H1 (cell line): ENCODE results near the gene GPATCH2. TPM values are rescaled to one million over a fixed set of nuclear protein-coding genes. Genes with fewer than 3 reads are reported as not detected.

ENCODE experiments used
- CTCF ChIA-PET: fragments of 300-600 bp; sonication (Branson Sonifier 250); formaldehyde crosslinking; loops from one replicate; lab custom pipeline; 2021; ENCODE audit not compliant: partially characterized antibody; lab: Charles Lee
- POLR2A ChIA-PET: fragments of 300-600 bp; sonication (Branson Sonifier 250); formaldehyde crosslinking; loops from one replicate; lab custom pipeline; 2021; ENCODE audit warnings: inconsistent platforms; ENCODE audit not compliant: partially characterized antibody; lab: Charles Lee
- DNase-seq, 2 experiments: peaks; one replicate each; pipeline versions ENCODE4 v3.0.0 to v3.0.0-alpha.2; 2010 to 2022; ENCODE audit warnings: low spot score in 2 of 2, low read depth in 1 of 2, mixed read lengths in 1 of 2
- FAIRE-seq: peaks from 2 replicates; lab custom pipeline; 2011; peaks lifted over from hg19 to GRCh38; lab: Jason Lieb, UNC
- H2AFZ ChIP-seq: 2 replicates; pipeline ENCODE4 v1.8.1; 2012; ENCODE audit warnings: low read length, inconsistent platforms
- H2AK5ac ChIP-seq: 2 replicates; pipeline ENCODE4 v1.6.1; 2013; ENCODE audit warnings: low read depth, low read length
- H2BK120ac ChIP-seq: replicated peaks from 2 replicates; pipeline ENCODE3; 2013; ENCODE audit warnings: low read depth, low read length, inconsistent platforms
- H2BK12ac ChIP-seq: 2 replicates; pipeline ENCODE4 v1.6.1; 2013; ENCODE audit warnings: low read depth, low read length
- H2BK15ac ChIP-seq: 2 replicates; pipeline ENCODE4 v1.6.1; 2013; ENCODE audit warnings: low read length
- H2BK20ac ChIP-seq: 2 replicates; pipeline ENCODE4 v1.6.1; 2013; ENCODE audit warnings: low read length
- H2BK5ac ChIP-seq: 2 replicates; pipeline ENCODE4 v1.6.1; 2013; ENCODE audit warnings: low read depth, low read length
- H3K14ac ChIP-seq: 2 replicates; pipeline ENCODE4 v1.6.1; 2013; ENCODE audit warnings: inconsistent platforms; ENCODE audit not compliant: insufficient read length
- H3K18ac ChIP-seq: 2 replicates; pipeline ENCODE4 v1.6.1; 2013; ENCODE audit warnings: low read length; ENCODE audit errors: extremely low read depth
- H3K23ac ChIP-seq: 2 replicates; pipeline ENCODE4 v1.6.1; 2013; ENCODE audit warnings: inconsistent platforms; ENCODE audit not compliant: insufficient read length
- H3K23me2 ChIP-seq: 2 replicates; pipeline ENCODE4 v1.6.1; 2013; ENCODE audit warnings: low read depth, low read length
- H3K27ac ChIP-seq: 2 replicates; pipeline ENCODE4 v1.6.1; 2011; ENCODE audit warnings: low read depth, low read length, inconsistent platforms
- H3K27me3 ChIP-seq, 4 experiments: replicated peaks in 1 of 4; 1 replicate in 1 of 4; 2 replicates in 3 of 4; pipeline versions ENCODE4 v1.6.1 to v1.8.1; 2011 to 2013; ENCODE audit warnings: low read length in 3 of 4, mild to moderate bottlenecking in 3 of 4, inconsistent platforms in 2 of 4, mixed read lengths in 2 of 4, moderate library complexity in 1 of 4; ENCODE audit not compliant: control insufficient read depth in 3 of 4, insufficient read depth in 3 of 4; ENCODE audit errors: extremely low read depth in 1 of 4
- H3K36me3 ChIP-seq, 4 experiments: 2 replicates each; pipeline versions ENCODE4 v1.6.1 to v1.8.1; 2011 to 2013; ENCODE audit warnings: mild to moderate bottlenecking in 4 of 4, low read length in 3 of 4, moderate library complexity in 2 of 4, control low read depth in 1 of 4, inconsistent platforms in 1 of 4; ENCODE audit not compliant: insufficient read depth in 4 of 4, control insufficient read depth in 2 of 4
- H3K4ac ChIP-seq: replicated peaks from 2 replicates; pipeline ENCODE3; 2013; ENCODE audit warnings: low read length, low read depth, mixed read lengths, inconsistent platforms; ENCODE audit not compliant: insufficient read length
- H3K4me1 ChIP-seq, 4 experiments: replicated peaks in 1 of 4; 1 replicate in 1 of 4; 2 replicates in 3 of 4; pipeline versions ENCODE4 v1.6.1 to v1.8.1; 2011 to 2013; ENCODE audit warnings: low read length in 3 of 4, inconsistent platforms in 2 of 4, mixed read lengths in 1 of 4; ENCODE audit not compliant: insufficient read depth in 4 of 4, control insufficient read depth in 3 of 4
- H3K4me2 ChIP-seq, 2 experiments: 2 replicates each; pipeline versions ENCODE4 v1.6.1 to v1.8.1; 2011 to 2013; ENCODE audit warnings: low read depth in 2 of 2, low read length in 2 of 2, control low read depth in 1 of 2, inconsistent platforms in 1 of 2, mild to moderate bottlenecking in 1 of 2; ENCODE audit not compliant: insufficient read depth in 1 of 2
- H3K4me3 ChIP-seq, 4 experiments: fragments of 200-600, 300-600 bp in 1 of 4; sonication (generic), shearing (Covaris generic), sonication (Bioruptor Twin) in 1 of 4; 2 replicates each; pipeline versions ENCODE4 v1.5.1 to v1.8.1; 2011 to 2016; ENCODE audit warnings: low read length in 4 of 4, low read depth in 3 of 4, control low read depth in 2 of 4, inconsistent platforms in 2 of 4, mild to moderate bottlenecking in 2 of 4, mixed read lengths in 1 of 4, moderate library complexity in 1 of 4; ENCODE audit not compliant: insufficient read depth in 2 of 4; ENCODE audit errors: extremely low read depth in 1 of 4
- H3K56ac ChIP-seq: replicated peaks from 2 replicates; pipeline ENCODE3; 2013; ENCODE audit warnings: low read depth, mild to moderate bottlenecking, mixed read lengths, low read length, inconsistent platforms; ENCODE audit not compliant: insufficient read length
- H3K79me1 ChIP-seq: 2 replicates; pipeline ENCODE4 v1.6.1; 2013; ENCODE audit warnings: low read depth, low read length, control low read depth
- H3K79me2 ChIP-seq, 2 experiments: 2 replicates each; pipeline versions ENCODE4 v1.6.1 to v1.8.1; 2012 to 2013; ENCODE audit warnings: low read length in 2 of 2, mild to moderate bottlenecking in 2 of 2, inconsistent platforms in 1 of 2; ENCODE audit not compliant: insufficient read depth in 2 of 2, control insufficient read depth in 1 of 2
- H3K9ac ChIP-seq, 4 experiments: replicated peaks in 1 of 4; 1 replicate in 1 of 4; 2 replicates in 3 of 4; pipeline versions ENCODE4 v1.6.1 to v1.8.1; 2011 to 2013; ENCODE audit warnings: low read depth in 3 of 4, low read length in 3 of 4, control low read depth in 2 of 4, mild to moderate bottlenecking in 2 of 4, moderate library complexity in 2 of 4, inconsistent platforms in 1 of 4; ENCODE audit errors: extremely low read depth in 1 of 4
- H3K9me3 ChIP-seq, 2 experiments: 2 replicates each; pipeline versions ENCODE4 v1.6.1 to v1.8.1; 2012 to 2013; ENCODE audit warnings: mild to moderate bottlenecking in 2 of 2, moderate library complexity in 2 of 2, control low read depth in 1 of 2, inconsistent platforms in 1 of 2, low read depth in 1 of 2, low read length in 1 of 2, mixed read lengths in 1 of 2; ENCODE audit not compliant: insufficient read depth in 2 of 2
- H4K20me1 ChIP-seq, 2 experiments: replicated peaks in 1 of 2; 2 replicates each; pipeline versions ENCODE3 to v1.8.1; 2011 to 2013; ENCODE audit warnings: inconsistent platforms in 2 of 2, low read length in 2 of 2, mild to moderate bottlenecking in 1 of 2; ENCODE audit not compliant: insufficient read depth in 2 of 2, control insufficient read depth in 1 of 2
- H4K5ac ChIP-seq: 2 replicates; pipeline ENCODE4 v1.6.1; 2013; ENCODE audit warnings: low read length, low read depth, mixed read lengths, inconsistent platforms; ENCODE audit not compliant: insufficient read length
- H4K8ac ChIP-seq: 2 replicates; pipeline ENCODE4 v1.8.0; 2013; ENCODE audit warnings: mild to moderate bottlenecking, moderate library complexity, low read length, inconsistent platforms; ENCODE audit not compliant: insufficient read depth; ENCODE audit errors: extremely low read depth
- H4K91ac ChIP-seq: replicated peaks from 2 replicates; pipeline ENCODE3; 2013; ENCODE audit warnings: low read length, mixed read lengths, inconsistent platforms; ENCODE audit not compliant: insufficient read length
- BACH1 ChIP-seq: IDR thresholded peaks from 2 replicates; pipeline ENCODE4 v1.6.1; 2012; ENCODE audit warnings: low read length, improper control_type of control experiment
- CEBPB ChIP-seq: IDR thresholded peaks from 2 replicates; pipeline ENCODE4 v1.6.1; 2012; ENCODE audit warnings: low read depth, low read length
- GABPA ChIP-seq: IDR thresholded peaks from 2 replicates; pipeline ENCODE4 v1.6.1; 2011; ENCODE audit warnings: mild to moderate bottlenecking, low read length, moderate library complexity, borderline replicate concordance; ENCODE audit not compliant: insufficient read depth
- JUND ChIP-seq: IDR thresholded peaks from 2 replicates; pipeline ENCODE4 v1.6.1; 2011; ENCODE audit warnings: mild to moderate bottlenecking, improper control_type of control experiment, low read length
- KDM1A ChIP-seq: fragments of 200-600, 300-600 bp; sonication (generic); IDR thresholded peaks from 2 replicates; pipeline ENCODE4 v1.7.1; 2016; ENCODE audit warnings: mild to moderate bottlenecking, low read length, borderline replicate concordance
- KDM4A ChIP-seq: IDR thresholded peaks from one replicate; pipeline ENCODE4 v1.7.1; 2012; ENCODE audit warnings: low read depth, mild to moderate bottlenecking, moderate library complexity, low read length, inconsistent platforms; ENCODE audit not compliant: severe bottlenecking
- NRF1 ChIP-seq: IDR thresholded peaks from 2 replicates; pipeline ENCODE4 v1.6.1; 2011; ENCODE audit warnings: mild to moderate bottlenecking, low read depth, low read length, improper control_type of control experiment
- POU5F1 ChIP-seq: IDR thresholded peaks from 2 replicates; pipeline ENCODE4 v1.6.1; 2011; ENCODE audit warnings: low read depth, mild to moderate bottlenecking, low read length, moderate library complexity
- RFX5 ChIP-seq: IDR thresholded peaks from 2 replicates; pipeline ENCODE4 v1.6.1; 2011; ENCODE audit warnings: low read depth, low read length, improper control_type of control experiment, borderline replicate concordance
- SIN3A ChIP-seq, 2 experiments: IDR thresholded peaks in 1 of 2; conservative IDR thresholded peaks in 1 of 2; 2 replicates each; pipeline ENCODE4 v1.6.1; 2011 to 2012; ENCODE audit warnings: low read length in 2 of 2, improper control_type of control experiment in 1 of 2, low read depth in 1 of 2, mild to moderate bottlenecking in 1 of 2
- SIRT6 ChIP-seq: IDR thresholded peaks from one replicate; pipeline ENCODE4 v1.7.1; 2012; ENCODE audit warnings: low read length, inconsistent platforms
- SP1 ChIP-seq: IDR thresholded peaks from 2 replicates; pipeline ENCODE4 v1.6.1; 2011; ENCODE audit warnings: low read depth, low read length
- TEAD4 ChIP-seq: IDR thresholded peaks from 2 replicates; pipeline ENCODE4 v1.6.1; 2012; ENCODE audit warnings: low read depth, low read length, inconsistent platforms, mixed read lengths
- YY1 ChIP-seq: IDR thresholded peaks from 2 replicates; pipeline ENCODE4 v1.6.1; 2011; ENCODE audit warnings: low read depth, mild to moderate bottlenecking, low read length
- ZNF274 ChIP-seq: IDR thresholded peaks from 2 replicates; pipeline ENCODE4 v1.7.0; 2012; ENCODE audit warnings: low read length, borderline replicate concordance; ENCODE audit errors: extremely low read depth
- WGBS, 2 experiments: shearing (Covaris generic) in 1 of 2; methylation state at CpG; one replicate each; pipeline versions ENCODE4 v1.1.6 to v1.1.7; 2013 to 2015; ENCODE audit warnings: low lambda C conversion rate in 2 of 2, mixed read lengths in 2 of 2, inconsistent platforms in 1 of 2, low coverage in 1 of 2, missing lambda C conversion rate in 1 of 2; ENCODE audit not compliant: insufficient replicate concordance in 2 of 2, insufficient coverage in 1 of 2, insufficient read length in 1 of 2; ENCODE audit errors: extremely low coverage in 1 of 2, missing lambda C conversion rate in 1 of 2; 5-methylcytosine and 5-hydroxymethylcytosine counted together
- polyA plus RNA-seq, 7 experiments: library from polyadenylated mRNA; depleted of rRNA in 3 of 7; stranded (reverse) in 5 of 7; unstranded in 2 of 7; fragments of >200 nt in 5 of 7; fragments of 200-250 nt in 2 of 7; gene quantifications; 1 replicate in 5 of 7; 2 replicates in 1 of 7; 4 replicates in 1 of 7; pipeline versions ENCODE4 v1.2.1 to v1.2.3, GENCODE V29; 2011 to 2013; ENCODE audit warnings: missing spikeins in 2 of 7, mixed read lengths in 2 of 7
- total RNA-seq: library from RNA; stranded (reverse); fragmentation: NEBNext Ultra II Directional; extraction: Animal tissue kit (Norgen Biotek cat#: 25700); gene quantifications from 2 replicates; pipeline ENCODE4 v1.2.1, GENCODE V29; 2021
- TF ChIP-seq, protein P1 (sequence below): IDR thresholded peaks from 2 replicates; pipeline ENCODE4 v1.6.1; 2012; ENCODE audit warnings: inconsistent platforms

GPATCH2 gene
- total and polyA plus RNA-seq, 2 of the 8 experiments (the other 6 are each of a cell fraction or from before 2014, with no cell fraction given) = 3.9 to 13.1 TPM

DNA sequence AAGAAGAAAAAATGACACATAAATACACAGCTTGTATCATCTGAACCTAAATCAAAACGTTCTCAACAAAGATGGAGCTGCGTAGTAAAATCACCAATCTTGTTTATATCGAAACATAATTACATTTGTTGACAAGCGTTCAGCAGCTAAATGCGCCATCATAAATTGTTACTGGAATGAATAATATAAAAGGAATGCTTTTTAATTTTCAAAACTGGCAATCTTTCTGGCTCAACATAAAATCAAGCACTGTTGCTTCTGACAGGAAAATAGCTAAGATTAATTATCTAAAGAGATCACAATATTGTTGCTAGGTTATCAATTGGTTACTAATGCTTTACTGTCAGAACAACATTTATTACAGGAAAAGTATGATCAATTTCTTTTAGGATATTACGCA lies 181.5 kb downstream of the GPATCH2 start:
- Histone ChIP-seq H3K4ac (no peak overlapping the region), H2BK120ac (no peak overlapping the region), H3K79me2 (no peaks in the 10 kb centered on the region), H4K5ac (no peak overlapping the region), H4K8ac (no peak overlapping the region), H4K20me1 (no peaks in the 10 kb centered on the region), H3K4me3 (no peak overlapping the region), H2BK20ac (no peak overlapping the region), H2BK15ac (no peak overlapping the region), H3K9ac (no peak overlapping the region), H2BK5ac (no peak overlapping the region), H3K4me1 (no peaks in the 10 kb centered on the region), H2BK12ac (no peak overlapping the region), H3K56ac (no peak overlapping the region), H2AK5ac (no peak overlapping the region), H3K9me3 (no peaks in the 10 kb centered on the region), H3K23ac (no peak overlapping the region), H3K4me2 (no peak overlapping the region), H3K27ac (no peak overlapping the region), H2AFZ (no peak overlapping the region), H3K23me2 (no peaks in the 10 kb centered on the region), H3K27me3 (no peaks in the 10 kb centered on the region), H3K14ac (no peak overlapping the region), H3K18ac (no peak overlapping the region), H4K91ac (no peak overlapping the region), H3K79me1 (no peaks in the 10 kb centered on the region), H3K36me3 (no peaks in the 10 kb centered on the region; a peak in 1 of 8 replicates)
- no peak for FAIRE-seq
- ChIA-PET CTCF (no interaction called here), POLR2A (no interaction called here)
- DNase-seq = no peak
- 95% methylated on average over 6 of the region's 6 CpGs; no CpG with 5 or more reads in 1 of the 2 experiments for WGBS, 2 experiments
- TF ChIP-seq KDM1A (no peak), NRF1 (no peak), BACH1 (no peak), CEBPB (no peak), KDM4A (no peak), SP1 (no peak), SIN3A (conservative IDR thresholded peaks at IDR 0.05 in 1 of 2, IDR thresholded peaks at IDR 0.05 in 1 of 2; ENCODE audit: low read depth in 1 of 2, low read length in 2 of 2) (no peak), GABPA (no peak), TEAD4 (no peak), RFX5 (no peak), JUND (no peak), POU5F1 (no peak), ZNF274 (no peak), YY1 (no peak), SIRT6 (no peak)
- TF ChIP-seq, protein P1, sequence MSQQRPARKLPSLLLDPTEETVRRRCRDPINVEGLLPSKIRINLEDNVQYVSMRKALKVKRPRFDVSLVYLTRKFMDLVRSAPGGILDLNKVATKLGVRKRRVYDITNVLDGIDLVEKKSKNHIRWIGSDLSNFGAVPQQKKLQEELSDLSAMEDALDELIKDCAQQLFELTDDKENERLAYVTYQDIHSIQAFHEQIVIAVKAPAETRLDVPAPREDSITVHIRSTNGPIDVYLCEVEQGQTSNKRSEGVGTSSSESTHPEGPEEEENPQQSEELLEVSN = no peak
